GM19240 (cell line): Measurements from ENCODE around the gene SLC6A11.

Experiments used
- DNase-seq: peaks from one replicate; pipeline ENCODE4 v3.0.0; 2011; ENCODE audit warnings: low spot score; ENCODE audit not compliant: insufficient read length

The SLC6A11 gene

DNA sequence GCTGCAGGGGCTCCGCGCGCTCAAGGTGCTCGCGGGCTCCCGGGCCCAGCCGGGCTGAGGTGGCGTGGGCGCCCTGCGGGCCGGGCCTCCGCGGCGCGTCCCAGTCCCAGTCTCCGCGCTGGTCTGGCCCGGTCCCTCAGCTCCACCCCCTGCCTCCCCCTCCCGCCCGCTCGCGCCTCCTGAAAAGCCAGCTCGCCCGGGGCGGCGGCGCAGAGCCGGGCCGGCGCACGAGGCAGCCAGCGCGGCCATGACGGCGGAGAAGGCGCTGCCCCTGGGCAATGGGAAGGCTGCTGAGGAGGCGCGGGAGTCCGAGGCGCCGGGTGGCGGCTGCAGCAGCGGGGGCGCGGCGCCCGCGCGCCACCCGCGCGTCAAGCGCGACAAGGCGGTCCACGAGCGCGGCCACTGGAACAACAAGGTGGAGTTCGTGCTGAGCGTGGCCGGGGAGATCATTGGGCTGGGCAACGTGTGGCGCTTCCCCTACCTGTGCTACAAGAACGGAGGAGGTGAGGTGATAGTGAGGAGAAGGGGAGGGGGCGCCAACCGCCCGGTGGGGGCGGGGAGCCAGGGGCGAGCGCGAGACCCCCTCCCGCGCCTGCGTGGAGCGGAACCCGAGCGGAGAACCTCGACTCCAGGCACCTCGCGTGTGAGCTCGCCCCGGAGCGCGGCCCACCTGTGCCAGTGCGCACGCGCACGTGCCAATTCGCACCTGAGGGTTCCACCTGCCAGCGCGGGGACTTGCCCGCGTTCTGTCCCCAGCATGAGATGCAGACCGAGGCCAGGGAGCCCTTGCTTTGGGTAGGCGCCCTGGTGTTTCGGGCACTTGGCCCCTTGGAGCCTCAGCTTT lies at the start of gene SLC6A11:
Gene SLC6A11 (plus strand): TSS at position 210 of the 844 bp plus-strand sequence. CDS start 38 bp downstream, at position 248.
- DNase-seq: no peak

DNA sequence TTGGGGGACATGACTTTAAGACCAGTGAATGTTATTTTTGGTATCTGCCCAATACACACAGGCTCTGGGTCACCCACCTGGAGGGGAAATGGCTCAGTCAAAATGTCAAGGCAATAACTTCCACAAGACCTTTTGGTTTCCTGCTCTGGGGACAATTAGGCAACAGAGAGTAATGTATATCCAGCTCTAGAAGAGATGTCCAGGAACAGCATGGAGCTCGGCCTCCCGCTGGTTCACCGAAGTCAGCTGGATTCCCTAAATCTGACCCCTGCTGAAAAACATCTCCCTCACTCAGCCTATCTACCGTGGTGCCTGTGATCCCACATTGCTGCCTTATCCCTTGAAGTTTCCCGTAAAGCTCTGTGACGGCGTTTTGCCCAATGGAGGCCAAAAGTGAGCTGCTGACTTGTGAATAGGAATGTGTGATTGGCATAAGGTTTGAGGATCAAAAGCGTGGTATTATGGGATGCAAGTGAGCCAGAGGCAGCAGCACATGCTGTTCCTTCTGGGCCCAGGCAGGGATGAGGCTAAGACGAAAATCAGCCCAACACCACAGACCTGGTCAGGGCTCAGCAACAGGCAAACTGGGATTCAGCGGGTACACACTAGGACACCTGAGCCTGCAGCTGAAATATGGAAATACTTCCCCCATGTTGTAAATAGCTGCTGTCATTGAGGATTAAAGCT lies 47.2 kb upstream of the SLC6A11 start:
- DNase-seq: no peak

DNA sequence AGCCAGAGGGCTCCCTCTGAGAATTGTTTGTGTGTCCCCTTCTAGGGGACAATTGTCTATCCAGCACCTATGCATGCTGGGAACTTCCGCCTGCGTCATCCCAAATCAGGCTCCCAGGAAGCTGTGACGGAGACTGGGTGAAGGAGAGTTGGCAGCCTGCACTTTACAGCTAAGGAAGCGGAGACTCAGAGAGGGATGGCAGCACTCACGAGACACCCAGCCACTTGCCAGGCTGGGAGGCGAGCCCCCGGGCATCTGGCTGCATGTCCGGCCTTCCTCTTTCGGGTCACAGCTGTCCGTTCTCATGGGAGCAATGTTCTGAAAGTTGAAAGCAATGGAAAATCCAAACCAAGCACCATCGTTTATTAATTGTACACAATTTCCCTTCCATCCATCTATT lies 45.5 kb upstream of the SLC6A11 start:
- no peak for DNase-seq

DNA sequence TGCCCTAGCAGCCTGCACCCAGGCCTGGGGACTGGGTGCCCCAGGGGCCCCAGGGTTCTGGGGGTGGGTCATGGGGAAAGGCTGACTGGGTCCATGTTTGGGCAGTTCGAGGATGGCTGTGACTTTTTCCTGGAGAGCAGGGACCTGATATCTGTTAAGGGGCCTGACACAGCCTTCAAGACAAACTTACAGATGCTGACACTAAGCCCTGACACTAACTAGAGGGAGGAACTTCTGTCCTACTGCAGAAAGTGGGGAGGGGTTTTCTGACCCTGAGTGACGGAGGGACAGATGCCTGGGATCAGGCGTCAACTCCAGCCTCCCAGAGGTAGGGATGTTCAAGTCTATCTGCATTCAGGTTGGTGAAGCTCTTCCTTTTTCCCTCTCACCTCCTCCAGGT lies 45.0 kb upstream of the SLC6A11 start:
- DNase-seq: no peak

DNA sequence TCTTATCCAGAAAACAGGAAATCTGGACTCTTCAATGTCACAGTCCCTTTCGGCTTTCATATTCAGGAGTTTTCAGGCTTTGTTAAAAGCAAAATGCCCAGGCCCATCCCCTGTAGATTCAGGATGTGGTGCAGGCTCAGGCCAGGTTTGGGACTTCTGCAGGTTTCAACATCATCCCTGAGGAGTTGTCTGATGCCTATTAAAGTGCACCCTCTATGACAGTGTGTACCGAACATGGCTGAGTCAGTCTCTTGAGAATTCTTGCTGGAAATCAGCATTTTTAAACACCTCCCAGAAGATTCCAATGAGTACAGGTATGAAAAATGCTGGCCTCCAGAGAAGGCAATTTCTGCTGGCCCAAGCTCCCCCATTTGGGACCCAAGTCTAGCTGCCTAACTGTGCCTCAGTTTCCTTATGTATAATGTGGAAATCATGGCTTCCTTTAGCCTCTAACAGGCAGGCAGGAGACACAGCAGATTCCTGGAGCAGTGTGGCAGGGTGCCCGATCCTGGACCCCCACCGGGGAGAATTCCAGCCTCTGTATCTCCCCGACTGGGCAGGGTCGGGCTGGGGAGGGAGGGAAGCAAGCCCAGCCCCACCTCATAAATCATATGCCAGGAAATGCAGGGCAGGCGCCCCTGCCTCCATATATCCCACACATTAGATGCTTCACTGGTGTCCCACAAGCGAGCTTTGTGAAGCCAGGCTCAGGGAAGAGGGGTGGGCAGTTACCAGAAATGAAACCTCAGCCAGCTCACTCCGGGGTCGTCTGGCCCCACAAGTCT lies 44.4 kb upstream of the SLC6A11 start:
- no peak for DNase-seq

DNA sequence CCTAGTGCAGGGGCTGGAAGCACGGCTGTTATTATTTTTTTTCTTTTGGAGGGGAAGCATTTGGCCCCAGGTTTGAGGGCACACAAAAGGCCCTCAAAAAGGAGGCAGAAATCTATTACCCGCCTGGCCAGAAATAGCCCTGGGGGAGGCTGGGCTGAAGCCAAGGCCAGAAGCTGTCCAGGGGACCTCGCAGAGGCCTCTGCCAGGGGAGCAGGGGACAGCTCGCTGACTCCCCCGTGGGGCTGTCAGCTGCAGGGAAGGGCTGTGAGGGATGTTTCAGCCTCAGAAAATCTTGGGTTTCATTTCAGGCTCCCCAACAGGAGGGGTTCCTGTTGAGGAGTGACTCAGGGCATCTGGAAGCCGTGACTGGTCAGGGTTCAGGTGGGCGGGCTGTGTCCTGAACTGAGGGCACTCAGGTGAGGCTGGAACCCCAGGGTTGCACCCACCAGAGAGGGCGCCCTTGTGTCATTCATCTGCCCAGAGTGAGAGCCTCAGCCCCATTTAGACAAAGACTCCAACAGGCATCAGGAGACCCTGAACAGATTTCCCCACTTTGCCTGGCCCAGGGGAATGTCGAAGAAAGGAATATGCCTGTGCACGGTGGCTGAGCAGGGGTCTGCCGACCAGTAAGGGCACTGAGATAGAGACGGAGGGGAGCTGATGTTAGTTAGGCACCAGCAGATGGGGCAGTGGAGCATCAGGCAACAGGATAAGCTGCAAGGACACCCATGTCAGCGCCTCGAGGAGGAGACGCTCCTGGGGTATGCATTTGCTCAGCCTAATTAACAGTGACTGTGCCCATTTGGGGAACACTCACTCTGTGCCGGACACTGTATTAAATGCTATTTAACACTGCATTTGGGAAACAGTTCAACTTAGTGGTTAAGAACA lies 43.5 kb upstream of the SLC6A11 start:
- no peak for DNase-seq

DNA sequence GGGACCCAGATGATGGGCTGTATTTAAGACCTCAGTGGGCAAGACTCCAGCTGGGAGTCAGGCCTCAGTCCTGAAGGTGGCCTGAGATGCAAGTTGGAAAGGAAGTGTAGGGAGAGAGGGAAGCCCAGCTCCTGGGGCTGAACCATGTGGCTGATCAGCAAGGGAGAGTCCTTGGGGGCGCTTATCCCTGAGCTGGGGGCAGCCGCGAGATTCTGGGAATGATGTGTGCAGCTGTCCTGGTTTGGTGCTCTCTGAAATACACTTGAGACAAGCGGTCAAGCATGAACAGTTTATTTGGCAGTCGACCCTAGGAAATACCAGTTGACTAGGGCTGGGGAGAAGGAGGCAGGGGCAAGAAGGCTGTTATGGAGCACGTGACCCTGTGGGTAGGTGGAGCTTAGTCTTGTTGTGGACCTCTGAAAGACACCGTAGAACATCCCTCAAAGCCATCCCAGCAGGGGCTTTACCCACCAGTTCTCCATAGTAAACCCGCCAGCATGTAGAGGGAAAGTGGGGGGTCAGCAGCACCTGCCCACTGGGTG lies 41.8 kb upstream of the SLC6A11 start:
- no peak for DNase-seq

DNA sequence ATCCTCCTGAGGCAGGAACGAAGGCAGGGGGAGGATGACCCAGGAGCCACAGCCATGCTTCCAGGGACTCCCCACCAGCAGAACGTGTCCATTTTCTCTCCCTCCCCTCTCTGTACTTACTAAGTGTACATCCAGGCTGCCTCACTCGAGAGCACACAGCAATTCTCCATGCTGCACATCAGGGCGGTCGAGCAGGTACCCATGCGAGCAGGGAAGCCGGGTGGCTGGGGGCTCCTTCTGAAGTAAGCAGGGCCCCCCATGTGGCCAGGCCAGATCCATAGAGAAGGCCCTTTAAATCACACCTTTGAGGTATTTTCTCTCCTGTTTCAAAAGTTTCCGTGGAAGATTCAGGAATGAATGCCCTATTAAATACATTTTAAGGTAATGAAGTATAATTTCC lies 41.2 kb upstream of the SLC6A11 start:
- DNase-seq: no peak

DNA sequence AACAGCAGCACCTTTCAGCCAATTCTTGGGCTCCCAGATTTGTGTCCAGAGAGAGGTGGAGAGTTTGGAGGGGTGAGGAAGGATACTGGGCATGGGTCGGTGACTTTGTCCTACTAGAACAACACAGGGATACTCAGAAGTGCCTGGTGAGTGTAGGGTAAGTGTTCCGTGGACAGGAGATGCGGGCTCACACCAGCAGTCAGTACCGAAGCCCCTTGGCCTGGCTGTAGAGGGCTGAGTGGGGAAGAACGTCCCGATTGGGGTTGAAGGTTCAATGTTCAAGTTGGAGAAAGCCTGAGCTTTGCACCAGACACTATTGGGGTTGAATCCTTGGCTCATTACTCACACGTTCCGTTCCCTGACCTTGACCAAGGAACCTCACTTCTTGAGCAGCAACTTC lies 40.8 kb upstream of the SLC6A11 start:
- DNase-seq: no peak

DNA sequence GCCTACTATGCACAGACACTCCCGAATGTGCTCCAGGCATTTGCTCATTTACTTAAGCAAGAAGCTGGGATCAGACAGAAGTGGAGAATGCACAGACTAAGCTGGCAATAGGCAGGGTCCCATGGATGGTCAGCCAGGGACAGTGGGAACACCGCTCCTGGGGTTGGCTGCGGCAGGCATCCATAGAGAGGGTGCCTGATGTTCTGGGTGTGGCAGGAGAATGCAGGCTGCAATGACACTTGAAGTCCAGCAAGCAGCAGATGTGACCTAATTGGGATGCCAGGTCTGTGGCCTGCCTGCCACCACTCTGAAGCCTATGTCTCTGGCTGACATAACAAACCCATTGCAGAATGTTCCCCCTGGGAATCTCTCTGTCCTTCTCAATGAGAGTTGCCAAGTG lies 40.2 kb upstream of the SLC6A11 start:
- DNase-seq: no peak

DNA sequence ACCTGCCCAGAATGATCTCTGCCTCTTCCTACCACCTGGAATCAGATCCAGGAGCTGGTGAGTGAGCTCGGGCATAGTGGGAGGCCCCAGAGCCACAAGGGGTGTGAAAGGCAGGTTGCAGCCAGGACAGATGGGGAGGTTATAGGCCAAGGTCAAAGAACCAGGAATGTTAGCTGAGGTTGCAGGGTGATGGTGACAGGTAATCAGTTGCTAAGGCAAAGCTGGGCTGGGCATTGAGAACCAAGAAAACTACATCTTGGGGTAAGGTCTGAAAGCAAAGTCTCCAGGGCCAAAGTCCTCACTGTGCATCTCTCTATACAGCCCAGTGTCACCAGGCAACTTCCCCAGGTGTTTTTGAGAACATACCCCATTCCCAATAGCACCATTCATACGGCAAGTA lies 38.4 kb upstream of the SLC6A11 start:
- DNase-seq: no peak

DNA sequence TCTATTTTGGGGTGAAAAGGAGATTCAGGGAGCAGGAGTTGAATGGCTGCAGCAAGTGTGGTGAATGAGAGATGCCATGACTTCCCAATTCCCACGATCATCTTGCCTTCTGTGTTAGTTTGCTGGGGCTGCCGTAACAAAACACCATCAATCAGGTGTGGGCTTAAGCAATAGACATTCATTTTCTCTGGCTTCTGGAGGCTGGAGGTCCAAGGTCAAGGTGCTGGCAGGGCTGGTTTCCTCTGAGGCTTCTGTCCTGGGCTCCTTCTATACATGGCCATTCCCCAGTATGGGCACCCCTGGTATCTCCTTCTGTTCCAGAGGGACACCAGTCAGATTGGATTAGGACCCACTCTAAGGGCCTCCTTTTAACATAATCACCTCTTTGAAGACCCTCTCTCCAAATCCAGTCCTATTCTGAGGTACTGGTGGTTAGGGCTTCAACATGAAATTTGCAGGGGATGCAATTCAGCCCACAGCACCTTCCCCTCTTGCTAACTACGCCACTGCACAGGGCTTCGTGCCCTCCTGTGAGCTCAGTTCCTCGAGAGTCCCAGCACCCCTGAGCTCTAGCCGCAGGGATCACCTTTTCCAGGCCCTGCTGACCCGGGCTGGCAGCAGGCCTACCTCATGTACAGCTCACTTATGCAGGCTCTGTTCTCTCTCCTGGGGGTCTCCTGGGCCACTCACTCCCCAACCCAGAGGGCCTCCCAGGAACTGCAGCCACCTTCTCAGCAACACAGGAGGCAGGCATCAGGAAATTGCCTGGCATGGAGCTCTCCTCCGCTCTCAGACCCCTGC lies 37.3 kb upstream of the SLC6A11 start:
- no peak for DNase-seq

DNA sequence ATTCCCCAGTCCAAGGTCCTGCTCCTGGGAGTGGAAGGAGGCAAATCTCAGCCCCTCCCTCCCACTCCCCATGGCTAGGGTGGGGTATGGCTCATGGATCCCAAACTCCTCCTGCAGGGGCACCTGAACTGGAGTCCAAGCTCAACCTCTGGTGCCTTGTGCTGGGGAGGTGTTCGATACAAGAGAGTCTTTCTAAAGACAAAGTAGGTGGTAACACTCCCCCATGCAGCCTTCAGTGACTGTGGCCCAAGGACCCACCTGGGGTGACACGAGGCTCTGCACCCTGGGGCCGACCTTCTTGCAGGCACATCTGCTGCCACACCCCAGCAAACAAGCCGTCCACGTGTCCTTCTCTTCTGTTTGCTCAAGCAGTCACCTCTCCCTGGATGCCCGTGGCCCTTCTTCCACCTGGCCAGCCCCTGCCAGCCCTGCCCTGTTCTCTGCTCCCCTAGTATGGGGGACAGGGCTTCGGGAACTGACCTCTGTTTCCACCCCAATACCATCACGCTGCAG lies 36.7 kb upstream of the SLC6A11 start:
- DNase-seq: no peak

DNA sequence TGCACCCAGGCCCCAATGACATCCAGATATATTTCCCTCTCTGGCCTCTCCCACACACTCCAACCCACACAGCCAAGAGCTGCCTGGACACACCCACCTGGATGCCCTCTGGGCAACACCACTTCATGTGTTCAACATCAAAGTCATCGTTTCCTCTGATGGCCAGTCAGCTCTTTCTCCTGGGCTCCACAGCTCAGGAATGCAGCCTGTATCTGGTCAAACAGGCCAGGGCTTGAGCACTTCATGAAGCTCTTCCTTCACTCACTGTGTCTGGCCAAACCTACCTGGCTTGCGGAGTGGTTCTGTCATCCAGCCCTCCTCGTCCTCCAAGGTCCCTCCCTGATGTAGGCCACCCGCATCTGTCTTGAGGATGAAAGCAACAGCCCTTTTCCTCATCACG lies 35.8 kb upstream of the SLC6A11 start:
- DNase-seq: no peak

DNA sequence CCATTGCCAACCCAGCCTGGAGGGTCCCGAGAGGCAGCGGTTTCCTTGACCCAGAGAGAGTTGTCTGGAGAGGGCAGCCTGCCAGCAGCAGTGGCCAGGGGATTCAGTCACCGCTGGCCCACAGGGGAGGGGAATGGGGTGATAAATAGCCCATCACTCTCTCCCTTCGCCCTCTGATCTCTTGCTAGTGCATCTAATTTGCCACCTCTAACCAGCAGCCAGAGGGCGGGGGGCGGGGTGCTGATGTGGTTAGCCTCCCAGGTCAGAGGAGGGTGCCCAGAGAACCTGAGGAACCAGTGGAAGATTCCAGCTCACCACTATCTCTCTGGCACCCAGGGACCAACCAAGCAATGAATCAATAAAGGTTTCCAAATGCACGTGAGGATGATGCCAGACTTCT lies 35.1 kb upstream of the SLC6A11 start:
- DNase-seq: no peak

DNA sequence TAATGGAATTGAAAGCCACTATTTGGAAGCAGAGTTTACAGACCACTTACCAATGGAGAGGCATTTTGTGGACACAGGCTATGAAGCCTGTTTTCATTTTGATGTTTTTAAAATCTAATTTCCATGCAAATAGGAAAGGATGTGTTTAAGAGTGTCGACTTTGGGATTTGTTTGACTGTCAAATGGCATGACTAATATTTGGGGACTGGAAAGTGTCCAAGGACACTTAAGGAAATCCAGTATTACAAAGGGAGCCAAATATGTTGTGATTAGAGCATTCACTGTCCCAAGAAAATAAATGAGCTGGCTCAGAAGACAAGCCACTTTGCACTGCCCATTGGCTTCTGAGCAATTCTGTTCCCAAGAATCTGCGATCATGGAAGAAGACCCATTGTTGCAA lies 34.0 kb upstream of the SLC6A11 start:
- DNase-seq: no peak

DNA sequence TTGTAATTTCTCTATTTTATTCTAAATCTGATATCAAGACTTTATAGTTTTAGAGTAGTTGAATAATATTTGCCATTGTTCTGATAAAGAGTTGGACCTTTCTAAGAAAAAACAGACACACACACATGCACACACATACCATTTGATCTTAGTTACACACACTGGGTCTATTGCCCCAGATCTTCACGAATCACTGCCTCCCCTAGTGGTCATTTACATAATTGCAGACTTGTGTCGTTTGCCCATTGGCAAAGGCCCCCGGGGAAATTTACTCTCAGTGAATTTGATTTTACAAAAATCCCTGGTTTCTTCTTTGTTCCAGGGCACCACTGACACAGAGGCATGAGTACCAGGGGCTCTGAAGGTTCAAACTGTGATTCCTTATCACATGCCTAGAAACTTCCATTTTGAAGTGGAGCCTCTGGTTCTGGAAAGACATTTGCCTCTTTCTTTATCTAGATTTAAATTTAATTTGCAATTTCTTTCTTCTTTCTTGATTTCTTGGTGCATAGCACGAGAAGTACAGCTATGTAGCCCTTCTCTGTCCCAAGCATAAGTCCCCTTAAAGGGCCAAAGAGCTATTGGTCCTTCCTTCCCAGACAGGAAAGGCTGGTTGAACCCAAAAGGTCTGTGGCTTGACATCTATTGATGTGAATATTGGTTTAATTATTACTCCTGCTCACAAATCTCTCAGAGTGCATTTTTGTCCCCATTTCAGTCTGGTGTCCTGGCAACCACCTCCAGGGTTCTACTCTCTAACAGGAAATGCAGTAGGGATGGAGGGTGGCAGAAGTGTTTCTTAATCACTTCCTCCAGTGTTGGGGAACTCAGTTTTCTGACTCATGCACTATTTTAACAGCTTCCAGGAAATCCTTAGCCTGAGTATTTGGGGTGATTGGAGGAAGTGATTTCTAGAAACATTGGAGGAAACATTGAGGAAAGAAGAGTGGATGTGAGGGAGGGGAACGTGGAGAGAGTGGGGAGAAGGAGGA lies 32.4 kb upstream of the SLC6A11 start:
- DNase-seq: peak; percentile 21

DNA sequence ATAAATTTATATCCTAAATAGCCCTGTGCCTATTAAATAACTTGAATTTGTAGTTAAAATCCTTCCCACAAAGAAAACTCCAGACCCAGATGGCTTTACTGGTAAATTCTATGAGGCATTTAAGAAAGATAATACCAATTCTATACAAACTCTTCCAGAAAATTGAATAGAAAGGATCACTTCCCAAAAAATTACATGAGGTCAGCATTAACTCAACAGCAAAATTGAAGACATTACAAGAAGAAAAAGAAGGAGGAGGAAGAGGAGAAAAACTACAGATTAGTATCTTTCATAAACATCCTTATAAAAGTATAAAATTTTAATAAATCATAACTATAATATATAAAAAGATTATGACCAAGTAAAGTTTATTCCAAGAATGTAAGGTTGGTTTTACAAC lies 29.4 kb upstream of the SLC6A11 start:
- DNase-seq: no peak

DNA sequence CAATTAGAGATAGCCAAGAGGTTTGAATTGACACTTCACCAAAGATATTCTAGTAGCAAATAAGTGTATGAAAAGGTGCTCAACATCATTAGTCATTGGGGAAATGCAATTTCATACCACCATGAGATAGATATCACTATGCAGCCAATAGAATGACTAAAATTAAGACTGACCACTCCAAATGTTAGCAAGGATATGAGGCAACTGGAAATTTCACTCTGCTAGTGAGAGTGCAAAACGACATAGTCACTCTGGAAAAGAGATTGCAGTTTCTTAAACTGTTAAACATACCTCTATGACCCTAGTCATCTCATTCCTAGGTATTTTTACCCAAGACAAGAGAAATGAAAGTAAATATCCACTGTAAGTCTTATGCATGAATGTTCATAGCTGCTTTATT lies 27.6 kb upstream of the SLC6A11 start:
- no peak for DNase-seq
